Prostate gland (tissue), 2 donors: ENCODE results near the gene CHERP. TPM values are rescaled to one million over a fixed set of nuclear protein-coding genes. Genes with fewer than 3 reads are reported as not detected.

ENCODE experiments used
- DNase-seq: peaks from one replicate; pipeline ENCODE4 v3.0.0-alpha.2; 2019; ENCODE audit warnings: low spot score
- H3K27ac ChIP-seq, 2 donors: fragments of 200-600 bp; sonication (generic); 2 replicates each; pipeline ENCODE4 v1.5.1; 2017 to 2019
- H3K27me3 ChIP-seq: fragments of 200-600 bp; sonication (generic); replicated peaks from 2 replicates; pipeline ENCODE4 v1.5.1; 2019; ENCODE audit not compliant: insufficient read depth
- H3K36me3 ChIP-seq, 2 donors: fragments of 200-600 bp; sonication (generic); 1 replicate in 1 of 2; 2 replicates in 1 of 2; pipeline versions ENCODE4 v1.5.1 to v1.8.1; 2017 to 2019
- H3K4me1 ChIP-seq: fragments of 200-600 bp; sonication (generic); replicated peaks from 2 replicates; pipeline ENCODE4 v1.5.1; 2019
- H3K4me3 ChIP-seq, 2 donors: fragments of 200-600 bp; sonication (generic); 2 replicates each; pipeline ENCODE4 v1.5.1; 2017 to 2019
- H3K9me3 ChIP-seq: fragments of 200-600 bp; sonication (generic); 2 replicates; pipeline ENCODE4 v1.5.1; 2017
- POLR2A ChIP-seq: fragments of 450-650 bp; IDR thresholded peaks from one replicate; pipeline ENCODE4 v1.6.1; 2016; ENCODE audit warnings: antibody characterized with exemption, mild to moderate bottlenecking
- POLR2AphosphoS5 ChIP-seq: sonication (generic); formaldehyde crosslinking; IDR thresholded peaks from one replicate; pipeline ENCODE4 v1.6.1; 2017; ENCODE audit warnings: antibody characterized with exemption
- WGBS: methylation state at CpG from one replicate; pipeline ENCODE4 v1.1.5; 2018; 5-methylcytosine and 5-hydroxymethylcytosine counted together
- intact Hi-C: fragments of 100-400 bp; cut with DNase I; formaldehyde crosslinking; loops from one replicate; pipeline ENCODE4 v1.14.2; 2022
- total RNA-seq, 2 donors: library from RNA; depleted of rRNA; stranded (reverse); fragments of >200 nt; gene quantifications; one replicate each; pipeline ENCODE4 v1.1.0, GENCODE V29; 2016
- TF ChIP-seq, protein P1 (sequence below), 4 experiments: fragments of 200-600 bp in 2 of 4; fragments of 450-650 bp in 2 of 4; sonication (generic) in 2 of 4; IDR thresholded peaks; 1 replicate in 3 of 4; 2 replicates in 1 of 4; pipeline ENCODE4 v1.5.1; 2016 to 2019; ENCODE audit warnings: antibody characterized with exemption in 4 of 4, mild to moderate bottlenecking in 2 of 4, moderate library complexity in 2 of 4

Gene CHERP
- total RNA-seq, 2 donors from 2014 or later = 20.9 to 32.7 TPM

DNA sequence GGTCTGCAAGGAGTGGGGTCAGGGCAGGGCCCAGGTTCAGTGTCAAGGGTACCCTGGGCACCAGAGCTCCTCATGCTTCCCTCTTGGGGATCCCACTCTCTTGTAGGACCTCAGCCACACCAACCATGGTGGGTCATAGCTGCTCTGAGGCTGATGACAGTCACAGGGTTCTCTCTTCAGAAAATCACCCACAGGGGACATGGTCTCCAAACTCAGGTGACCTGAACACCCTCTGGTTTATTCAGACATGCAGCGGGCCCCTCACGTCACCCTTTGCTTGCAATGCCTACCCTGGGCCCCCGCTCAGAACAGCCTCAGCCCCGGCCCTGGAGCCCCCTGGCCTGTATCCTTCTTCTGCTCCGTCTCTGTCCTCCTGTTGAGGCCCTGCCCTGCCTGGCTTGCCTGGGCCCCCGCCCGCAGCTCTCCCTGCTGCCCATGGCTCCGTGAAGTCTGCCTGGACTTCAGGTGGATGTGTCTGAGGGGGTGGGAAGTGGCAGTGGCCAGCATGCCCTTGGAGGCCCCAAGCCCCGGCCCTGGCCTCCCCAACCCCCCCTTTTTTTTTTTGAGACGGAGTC, 20.4 kb downstream of the CHERP start:
- DNase-seq = no peak
- no peaks in the 10 kb centered on the region for H3K27me3 ChIP-seq
- no peak overlapping the region for H3K27ac ChIP-seq
- TF ChIP-seq POLR2A (no peak), POLR2AphosphoS5 (no peak)
- TF ChIP-seq, protein P1, sequence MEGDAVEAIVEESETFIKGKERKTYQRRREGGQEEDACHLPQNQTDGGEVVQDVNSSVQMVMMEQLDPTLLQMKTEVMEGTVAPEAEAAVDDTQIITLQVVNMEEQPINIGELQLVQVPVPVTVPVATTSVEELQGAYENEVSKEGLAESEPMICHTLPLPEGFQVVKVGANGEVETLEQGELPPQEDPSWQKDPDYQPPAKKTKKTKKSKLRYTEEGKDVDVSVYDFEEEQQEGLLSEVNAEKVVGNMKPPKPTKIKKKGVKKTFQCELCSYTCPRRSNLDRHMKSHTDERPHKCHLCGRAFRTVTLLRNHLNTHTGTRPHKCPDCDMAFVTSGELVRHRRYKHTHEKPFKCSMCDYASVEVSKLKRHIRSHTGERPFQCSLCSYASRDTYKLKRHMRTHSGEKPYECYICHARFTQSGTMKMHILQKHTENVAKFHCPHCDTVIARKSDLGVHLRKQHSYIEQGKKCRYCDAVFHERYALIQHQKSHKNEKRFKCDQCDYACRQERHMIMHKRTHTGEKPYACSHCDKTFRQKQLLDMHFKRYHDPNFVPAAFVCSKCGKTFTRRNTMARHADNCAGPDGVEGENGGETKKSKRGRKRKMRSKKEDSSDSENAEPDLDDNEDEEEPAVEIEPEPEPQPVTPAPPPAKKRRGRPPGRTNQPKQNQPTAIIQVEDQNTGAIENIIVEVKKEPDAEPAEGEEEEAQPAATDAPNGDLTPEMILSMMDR (IDR thresholded peaks at IDR 0.05) = no peak
- intact Hi-C loops = no loop called here
- H3K4me1 ChIP-seq = no peaks in the 10 kb centered on the region
- no peaks in the 10 kb centered on the region for H3K9me3 ChIP-seq
- 90% methylated on average over 10 of the region's 10 CpGs for WGBS
- H3K4me3 ChIP-seq = no peak overlapping the region
- peaks cover 16 to 73% of the 10 kb centered on the region in 2 donors for H3K36me3 ChIP-seq

DNA sequence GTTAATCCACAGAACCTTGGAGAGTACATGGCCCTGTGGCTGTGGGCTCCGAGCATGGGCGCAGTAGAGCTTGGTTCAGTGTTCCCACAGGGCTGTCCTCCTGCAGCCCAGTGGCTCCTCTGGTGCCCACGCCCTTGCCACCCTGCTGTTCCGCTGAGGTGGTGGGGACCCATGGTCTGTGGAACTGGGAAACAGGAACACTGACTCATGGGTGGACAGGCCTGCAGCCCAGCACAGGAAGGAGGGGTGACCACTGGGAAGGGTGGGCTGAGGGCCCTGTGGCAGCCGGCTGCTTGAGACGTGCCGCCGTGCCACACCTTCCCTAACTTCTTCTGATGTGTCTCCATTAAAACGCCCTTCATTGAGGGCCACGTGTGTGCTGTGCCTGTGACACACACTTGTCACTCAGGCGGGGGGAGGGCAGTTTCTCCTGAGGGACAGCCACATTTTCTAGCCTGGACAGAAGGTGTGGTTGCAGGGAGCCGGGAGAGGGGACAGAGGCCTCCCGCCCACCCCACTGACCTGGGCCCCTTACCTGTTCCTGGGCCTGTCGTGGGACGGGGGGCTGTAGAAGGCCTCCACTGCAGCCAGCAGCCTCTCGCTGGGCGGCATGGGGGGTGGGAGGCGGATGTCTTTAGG, 21.1 kb downstream of the CHERP start:
- WGBS = 82% methylated on average over 18 of the region's 18 CpGs
- no peaks in the 10 kb centered on the region for H3K4me1 ChIP-seq
- H3K27me3 ChIP-seq = no peaks in the 10 kb centered on the region
- no peak for DNase-seq
- TF ChIP-seq, protein P1 (IDR thresholded peaks at IDR 0.05) = no peak
- TF ChIP-seq POLR2A = no peak
- no peak for TF ChIP-seq POLR2AphosphoS5
- intact Hi-C loops = no loop called here
- H3K9me3 ChIP-seq = no peaks in the 10 kb centered on the region
- no peak overlapping the region for H3K27ac ChIP-seq
- no peak overlapping the region for H3K4me3 ChIP-seq
- peaks cover 16 to 66% of the 10 kb centered on the region in 2 donors for H3K36me3 ChIP-seq

DNA sequence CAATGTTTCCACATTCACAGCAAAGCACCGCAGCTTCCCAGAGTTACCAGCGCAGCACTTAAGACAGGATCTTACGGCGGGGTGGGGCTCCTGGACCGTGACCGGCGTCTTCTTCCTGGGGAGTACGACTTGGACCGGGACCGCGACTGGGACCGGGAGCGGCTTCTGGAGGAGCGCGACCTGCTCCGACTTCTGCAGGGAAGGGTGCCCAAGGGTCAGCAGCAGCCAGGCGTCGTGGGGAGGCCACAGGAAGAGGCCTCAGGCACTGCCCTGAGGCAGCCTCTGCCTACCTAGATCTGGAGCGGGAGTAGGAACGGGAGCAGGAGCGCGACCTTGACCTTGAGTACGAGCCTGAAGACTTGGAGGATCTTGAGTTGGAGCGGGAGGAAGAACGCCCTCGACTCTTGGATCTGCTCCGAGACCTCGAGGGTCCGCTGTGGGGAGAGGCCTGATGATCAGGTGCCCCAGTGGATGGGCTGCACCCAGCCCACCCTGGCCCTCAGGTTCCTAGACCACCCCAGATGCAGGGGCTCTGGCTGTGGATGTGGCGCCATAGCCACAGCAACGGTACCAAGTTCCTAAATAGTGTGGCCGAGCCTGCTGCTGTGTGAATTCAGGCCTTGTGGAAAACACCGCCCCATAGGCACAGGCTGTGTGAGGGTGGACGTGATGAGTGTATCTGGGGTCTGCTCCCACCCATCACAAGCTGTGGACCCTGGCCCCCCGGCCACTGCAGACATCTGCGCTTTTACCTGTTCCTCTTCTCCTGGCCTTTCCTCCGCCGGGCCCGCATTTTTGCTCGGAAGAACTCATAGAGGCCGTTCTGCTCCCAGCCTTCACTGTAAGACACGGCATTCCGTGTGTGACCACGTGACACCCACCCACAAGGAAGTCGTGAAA, 21.9 kb downstream of the CHERP start:
- no peaks in the 10 kb centered on the region for H3K9me3 ChIP-seq
- no peak overlapping the region for H3K27ac ChIP-seq
- TF ChIP-seq POLR2AphosphoS5 (no peak), POLR2A (no peak)
- TF ChIP-seq, protein P1 (IDR thresholded peaks at IDR 0.05) = no peak
- no peaks in the 10 kb centered on the region for H3K4me1 ChIP-seq
- no peak overlapping the region for H3K4me3 ChIP-seq
- peaks cover 16 to 59% of the 10 kb centered on the region in 2 donors for H3K36me3 ChIP-seq
- DNase-seq = no peak
- intact Hi-C loops = no loop called here
- 91% methylated on average over 45 of the region's 45 CpGs for WGBS
- no peaks in the 10 kb centered on the region for H3K27me3 ChIP-seq

DNA sequence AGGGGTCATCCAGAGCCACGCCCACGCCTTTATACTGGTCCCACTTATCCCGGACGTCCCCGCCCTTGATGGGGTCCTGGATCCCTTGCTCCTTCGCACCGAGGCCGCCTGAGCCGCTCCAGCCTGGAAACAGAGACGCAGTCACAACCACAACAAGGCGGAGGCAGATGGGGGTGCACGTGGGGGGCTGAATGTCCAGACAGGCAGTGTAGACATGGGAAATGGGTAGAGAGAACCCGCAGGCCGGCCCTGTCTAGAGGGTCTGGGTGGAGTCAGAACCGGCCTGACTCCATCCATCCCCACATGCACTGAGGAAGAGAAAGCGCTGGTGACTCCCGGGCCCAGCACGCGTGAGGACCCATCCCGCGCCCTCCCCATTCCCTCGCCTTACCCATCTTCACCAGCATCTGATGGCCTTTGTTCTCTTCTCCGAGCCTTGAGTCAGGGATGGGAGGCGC, 23.0 kb downstream of the CHERP start:
- TF ChIP-seq POLR2AphosphoS5 (no peak), POLR2A (no peak)
- TF ChIP-seq, protein P1 (IDR thresholded peaks at IDR 0.05) = no peak
- DNase-seq = no peak
- no peaks in the 10 kb centered on the region for H3K4me1 ChIP-seq
- H3K4me3 ChIP-seq = no peak overlapping the region
- no peaks in the 10 kb centered on the region for H3K9me3 ChIP-seq
- no peak overlapping the region for H3K27ac ChIP-seq
- H3K27me3 ChIP-seq = no peaks in the 10 kb centered on the region
- intact Hi-C loops = no loop called here
- peaks cover 16 to 52% of the 10 kb centered on the region in 2 donors for H3K36me3 ChIP-seq
- whole genome bisulfite sequencing = 89% methylated on average over 24 of the region's 24 CpGs
